RPMI7951 (cell line): ENCODE data around the gene MDFIC. TPM values are rescaled to one million over a fixed set of nuclear protein-coding genes. Genes with fewer than 3 reads are reported as not detected.

Source experiments
- DNase-seq: peaks from one replicate; pipeline ENCODE4 v3.0.0-alpha.2; 2012; ENCODE audit warnings: low read depth
- total RNA-seq: library from RNA; depleted of rRNA; stranded (reverse); fragments of >200 nt; shearing (Covaris generic); gene quantifications from 2 replicates; pipeline ENCODE4 v1.2.3, GENCODE V29; 2014

Gene MDFIC
- total RNA-seq, 1 experiment from 2014 or later, result 38.1 TPM

DNA sequence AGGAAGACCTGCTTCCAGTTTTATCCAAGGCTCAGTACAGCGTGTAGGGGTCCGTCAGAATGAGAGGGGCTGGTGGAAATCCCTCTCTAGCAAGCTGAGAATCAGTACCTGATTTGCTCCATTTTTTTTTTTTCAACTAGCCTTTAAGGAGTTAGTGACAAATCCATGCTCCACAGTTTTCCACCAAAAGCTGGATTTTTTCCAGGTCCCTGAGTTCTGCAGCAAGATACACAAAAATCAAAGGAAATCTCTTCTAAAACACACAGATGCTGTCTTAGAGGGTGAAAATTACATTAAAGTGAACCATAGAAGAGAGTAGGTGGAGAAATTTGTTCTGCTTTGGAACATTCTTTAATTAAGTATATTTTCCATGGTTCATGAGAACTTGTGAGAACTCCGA, 30.4 kb downstream of the MDFIC start:
- DNase-seq, result no peak

DNA sequence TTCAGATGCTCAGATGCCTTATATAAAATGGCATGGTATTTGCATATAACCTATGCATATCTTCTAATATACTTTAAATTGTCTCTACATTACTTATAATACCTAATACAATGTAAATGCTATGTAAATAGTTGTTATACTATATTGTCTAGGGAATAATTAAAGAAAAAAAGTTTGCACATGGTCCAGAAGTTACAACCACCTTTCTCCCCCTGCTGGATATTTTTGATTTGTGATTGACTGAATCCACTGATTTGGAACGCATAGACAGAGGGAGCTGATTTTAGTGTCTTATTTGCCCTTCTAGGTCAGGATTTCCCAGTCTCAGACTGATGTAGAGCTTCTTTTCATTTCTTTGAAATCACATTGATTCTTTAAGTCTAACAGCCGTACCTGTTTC, 31.8 kb downstream of the MDFIC start:
- DNase-seq, result no peak

DNA sequence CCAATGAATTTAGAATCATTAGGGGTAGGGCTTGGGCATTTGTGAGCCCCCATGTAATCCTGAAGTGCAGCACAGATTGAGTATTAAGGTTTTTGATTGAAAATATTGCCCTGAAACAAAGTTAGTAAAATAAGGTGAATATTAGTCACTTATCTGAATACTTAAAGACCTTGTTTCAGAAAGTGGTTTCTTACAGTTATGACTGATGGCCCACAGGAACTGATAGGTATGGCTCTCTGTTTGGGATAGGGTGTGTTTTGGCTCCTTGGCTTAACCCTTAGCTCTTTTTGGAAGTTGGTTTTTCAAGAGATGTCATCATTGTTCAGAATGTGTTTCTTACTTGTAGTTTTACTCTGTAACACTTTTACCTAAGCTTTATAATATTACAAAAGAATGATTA, 34.8 kb downstream of the MDFIC start:
- DNase-seq, result no peak

- no peak for DNase-seq
Measured at GRCh38 chr7:114957444-114957843, 35.5 kb downstream of the MDFIC start.

DNA sequence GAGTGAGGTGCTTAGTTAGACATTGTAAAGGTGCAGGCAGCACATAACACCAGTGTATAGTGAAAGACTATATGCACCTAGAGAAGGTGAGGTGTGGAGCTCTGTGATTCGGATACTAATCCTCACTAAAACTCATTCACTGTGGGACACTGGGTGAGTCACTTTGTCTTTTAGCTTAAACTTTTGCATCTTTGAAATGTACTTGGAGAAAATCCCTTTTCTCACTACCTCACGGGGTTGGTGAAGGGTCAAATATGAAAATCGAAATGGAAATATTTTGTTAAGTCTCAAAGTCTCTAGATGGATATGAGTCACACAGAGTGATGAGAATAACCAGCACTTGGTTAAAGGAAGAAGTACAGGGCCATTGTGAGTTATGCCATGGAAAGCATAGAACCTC, 38.0 kb downstream of the MDFIC start:
- DNase-seq, result no peak

DNA sequence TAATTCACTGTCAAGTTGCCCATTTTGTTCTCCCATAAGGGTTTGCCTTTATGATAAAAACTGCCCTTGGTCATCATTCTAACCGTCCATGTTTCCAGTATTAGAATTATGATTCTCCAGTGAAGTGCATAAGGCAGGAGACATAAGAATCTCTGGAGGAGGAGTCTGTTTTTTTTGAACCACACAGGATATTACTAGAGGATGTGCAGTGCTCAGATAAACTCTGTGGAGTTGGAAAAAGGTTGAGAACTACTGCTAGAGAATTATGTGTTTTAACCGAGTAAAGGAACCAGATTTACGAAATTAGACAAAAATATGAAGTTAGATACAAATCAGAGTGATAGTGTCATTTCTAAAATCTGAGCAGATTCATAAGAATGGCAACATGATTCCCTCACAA, 40.5 kb downstream of the MDFIC start:
- no peak for DNase-seq

DNA sequence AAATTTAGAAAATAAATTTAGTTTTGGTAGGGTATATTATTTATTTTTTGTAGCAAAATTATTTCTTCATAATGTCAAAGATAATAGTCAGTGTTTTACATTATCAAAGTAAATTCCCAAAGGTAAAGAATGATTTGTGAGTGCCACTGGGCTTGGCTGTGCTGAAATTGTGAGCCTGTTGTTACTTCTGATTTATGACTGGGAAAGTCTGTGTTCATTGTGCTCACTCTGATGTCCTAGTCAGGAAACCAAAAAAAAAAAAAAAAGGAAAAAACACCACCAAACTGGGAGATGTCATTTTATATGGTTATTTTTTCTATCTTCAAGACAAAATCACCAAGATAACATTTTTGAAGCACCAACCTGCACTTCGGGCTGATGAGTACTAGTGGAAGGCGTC, 44.3 kb downstream of the MDFIC start:
- DNase-seq, result no peak

- DNase-seq, result no peak
Measured at GRCh38 chr7:114969096-114969495, 47.2 kb downstream of the MDFIC start.

DNA sequence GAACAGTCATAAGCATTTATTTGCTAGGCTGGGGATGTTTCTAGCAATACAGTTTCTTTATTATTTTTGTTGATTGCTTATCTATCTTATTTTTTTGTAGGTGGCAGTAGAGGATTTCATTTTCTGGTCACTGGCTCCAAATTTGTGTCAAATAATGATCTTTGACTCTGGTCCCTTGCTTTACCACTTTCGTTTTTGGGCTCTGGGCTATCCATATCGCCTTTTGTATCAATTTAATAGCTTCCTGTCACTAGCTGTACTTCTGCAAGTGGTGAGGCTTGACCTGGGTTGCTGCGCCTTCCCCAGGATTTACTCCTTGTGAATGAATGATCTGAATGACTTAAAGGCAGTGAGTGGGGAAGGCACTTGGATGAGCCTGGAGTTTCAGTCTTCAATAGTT, 48.4 kb downstream of the MDFIC start:
- DNase-seq, result no peak

DNA sequence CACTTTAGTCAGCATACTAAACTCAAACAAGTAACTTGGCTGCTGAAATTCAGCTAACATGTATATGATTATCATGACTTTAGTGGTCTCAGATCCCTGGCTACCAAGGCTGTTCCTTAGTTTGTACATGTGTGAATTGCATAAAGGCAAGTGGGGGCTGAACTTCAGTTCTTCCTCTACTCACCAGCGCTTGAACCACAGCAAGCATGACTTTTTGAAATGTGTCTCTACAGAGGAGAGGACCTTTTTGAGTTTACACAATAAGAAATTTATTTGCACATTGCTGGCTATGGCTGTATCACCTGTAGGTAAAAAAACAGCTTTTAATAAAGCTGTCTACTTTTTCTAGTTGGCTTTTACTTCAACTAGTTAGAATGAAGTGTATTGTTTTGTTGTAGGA, 48.8 kb downstream of the MDFIC start:
- DNase-seq, result no peak

- no peak for DNase-seq
Measured at GRCh38 chr7:114972567-114972966, 50.7 kb downstream of the MDFIC start.

GRCh38 chr7:114973147-114973546, 51.3 kb downstream of the MDFIC start:
- DNase-seq, result peak; percentile 45

DNA sequence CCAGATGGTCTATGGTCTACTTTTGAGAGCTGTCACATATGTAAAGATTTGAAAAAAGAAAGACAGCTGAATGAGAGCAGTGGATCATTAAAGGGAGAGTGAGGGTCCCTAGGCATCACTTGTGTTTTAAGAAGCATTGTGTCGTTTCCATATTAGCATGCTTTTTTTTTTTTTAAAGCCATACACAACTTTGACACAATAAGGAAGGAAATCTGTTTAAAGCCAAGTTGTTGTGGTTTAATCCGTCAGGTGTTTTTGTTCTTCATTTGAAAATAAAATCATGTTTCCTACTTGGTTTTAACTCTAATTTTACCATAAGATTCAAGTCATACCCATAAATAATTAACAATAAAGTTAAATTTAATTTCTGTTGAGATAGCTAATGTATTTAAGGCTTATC, 53.5 kb downstream of the MDFIC start:
- no peak for DNase-seq

- DNase-seq, result no peak
Measured at GRCh38 chr7:114976666-114977065, 54.8 kb downstream of the MDFIC start.

DNA sequence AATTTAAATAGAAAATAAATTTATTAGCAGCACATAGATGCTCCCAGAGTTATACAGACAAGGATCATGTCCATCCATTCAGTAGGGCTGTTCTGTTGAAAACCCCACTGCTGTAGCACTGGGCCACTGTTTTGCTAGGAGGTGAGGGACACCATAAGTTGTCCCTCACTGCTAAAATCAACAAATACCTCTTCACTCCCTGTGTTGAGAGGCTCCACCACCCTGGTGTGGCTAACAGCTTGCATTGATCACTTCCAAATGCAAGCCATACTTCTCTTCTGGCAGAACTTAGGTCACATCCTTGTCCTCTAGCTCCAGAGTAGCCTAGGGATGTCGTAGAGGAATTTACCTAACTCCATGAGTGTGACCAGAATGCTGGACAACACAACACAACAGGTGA, 55.4 kb downstream of the MDFIC start:
- no peak for DNase-seq

DNA sequence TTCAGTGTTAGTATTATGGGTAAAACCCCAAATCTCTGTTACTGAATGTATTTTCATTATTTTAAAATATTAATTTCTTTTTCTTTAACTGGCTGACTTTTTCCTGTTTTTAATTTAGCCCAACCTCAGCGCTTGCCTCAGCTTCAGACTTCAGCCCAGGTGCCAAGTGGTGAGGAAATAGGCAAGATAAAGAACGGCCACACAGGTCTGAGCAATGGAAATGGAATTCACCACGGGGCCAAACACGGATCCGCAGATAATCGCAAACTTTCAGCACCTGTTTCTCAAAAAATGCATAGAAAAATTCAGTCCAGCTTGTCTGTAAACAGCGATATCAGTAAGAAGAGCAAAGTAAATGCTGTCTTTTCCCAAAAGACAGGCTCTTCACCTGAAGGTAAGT, 57.5 kb downstream of the MDFIC start:
- peak; percentile 9 for DNase-seq

- no peak for DNase-seq
Measured at GRCh38 chr7:114979803-114980507, 58.1 kb downstream of the MDFIC start.

GRCh38 chr7:114981323-114981722, 59.4 kb downstream of the MDFIC start:
- DNase-seq, result no peak

GRCh38 chr7:114985116-114985715, 63.3 kb downstream of the MDFIC start:
- no peak for DNase-seq

- no peak for DNase-seq
Measured at GRCh38 chr7:114986190-114987180, 64.6 kb downstream of the MDFIC start.

GRCh38 chr7:114988026-114988425, 66.1 kb downstream of the MDFIC start:
- DNase-seq, result no peak

DNA sequence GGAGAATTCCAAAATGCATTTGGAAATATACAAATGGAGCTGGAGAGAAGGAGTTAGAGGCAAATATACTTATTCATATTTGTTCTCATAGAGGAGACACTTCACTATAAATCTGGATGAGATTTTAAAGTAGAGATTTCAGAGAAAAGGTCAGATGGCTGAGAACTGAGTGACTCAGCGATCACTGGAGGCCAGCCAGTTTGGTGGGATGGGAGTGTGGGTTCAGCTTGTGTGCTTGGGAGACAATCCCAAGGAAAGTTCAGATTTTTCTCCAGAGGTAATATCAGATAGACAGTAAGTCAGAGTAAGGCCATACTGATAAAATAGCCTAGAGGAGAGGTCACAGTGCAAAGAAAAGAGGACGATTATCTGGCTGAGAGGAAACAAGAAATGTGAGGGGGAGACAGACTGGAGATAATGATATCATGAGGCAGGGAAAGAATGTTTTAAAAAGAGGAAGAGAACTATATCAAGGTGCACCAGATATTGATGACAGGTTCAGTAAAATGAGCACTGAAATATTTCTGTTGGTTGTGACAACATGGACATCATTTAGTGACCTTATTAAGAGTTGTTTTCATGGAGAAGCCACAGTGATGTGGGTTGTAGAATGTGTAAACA, 67.0 kb downstream of the MDFIC start:
- peak; percentile 79 for DNase-seq
